ENCODE results near the gene ARID1A.
"Not testable (repeated sequence)": the region's sequence is repeated elsewhere in the genome, so short reads cannot be mapped to it uniquely, and the experiment has no call there.

The ARID1A gene

DNA sequence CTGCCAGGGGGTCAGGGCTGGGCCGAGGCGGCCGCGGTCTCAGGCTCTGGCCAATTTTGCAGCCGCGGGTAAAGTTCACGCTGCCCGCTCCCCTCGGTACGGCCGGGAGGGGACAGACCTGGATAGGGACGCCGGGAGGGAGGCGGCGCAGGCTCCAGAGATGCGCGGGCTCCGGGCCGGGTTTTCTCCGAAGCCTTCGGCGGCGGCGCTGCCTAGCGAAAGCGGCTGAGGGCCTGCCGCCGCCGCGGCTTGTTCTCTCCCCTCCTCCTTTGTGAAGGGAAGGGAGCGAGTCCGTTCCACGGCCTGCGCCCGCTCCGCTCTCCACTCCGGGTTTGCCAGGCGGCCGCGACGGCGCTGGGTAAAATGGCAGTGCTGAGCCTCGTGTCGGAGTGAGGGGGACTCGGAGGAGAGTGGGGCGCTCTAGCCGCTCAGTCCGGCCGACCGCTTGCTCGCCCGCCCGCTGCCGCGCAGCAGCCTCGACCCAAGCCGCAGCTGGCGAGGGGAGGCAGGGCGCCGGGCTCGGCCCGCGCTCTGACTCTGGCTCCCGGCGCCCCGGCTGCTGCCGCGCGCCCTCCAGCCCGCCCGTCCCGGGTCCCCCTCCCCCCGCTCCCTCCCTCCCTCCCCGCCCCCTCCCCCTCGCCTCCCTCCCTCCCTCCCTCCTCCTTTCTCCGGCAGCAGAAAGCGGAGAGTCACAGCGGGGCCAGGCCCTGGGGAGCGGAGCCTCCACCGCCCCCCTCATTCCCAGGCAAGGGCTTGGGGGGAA lies at the start of gene ARID1A:
ARID1A (plus strand) TSS at position 660 of the 763 bp plus-strand sequence. CDS start 389 bp downstream, outside the sequence.
- peak; percentile 84 for DNase-seq (ENCODE audit: low spot score)

DNA sequence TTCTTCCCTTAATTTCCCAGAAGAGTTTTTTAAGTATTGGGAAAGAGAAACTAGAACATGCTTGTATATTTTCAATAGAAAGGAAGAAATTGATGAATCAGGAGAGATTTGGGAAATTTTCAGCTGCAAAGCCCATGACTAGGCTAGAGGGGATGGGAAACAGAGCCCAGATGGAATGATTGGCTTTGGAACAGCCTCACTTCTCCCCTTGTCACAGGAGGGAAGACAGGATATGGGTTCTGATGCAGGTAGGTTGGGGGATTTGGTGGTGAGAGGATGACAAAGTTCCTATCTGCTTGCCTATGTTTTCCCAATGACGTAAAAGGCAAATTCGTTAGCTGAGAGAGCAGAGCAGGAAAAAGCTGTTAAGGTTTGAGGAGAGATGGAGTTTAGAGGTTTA lies 31.0 kb upstream of the ARID1A start:
- DNase-seq (ENCODE audit: low spot score) = no peak

- no peak for DNase-seq (ENCODE audit: low spot score)
These were observed 29.0 kb upstream of the ARID1A start for GRCh38 chr1:26666855-26667254.

- DNase-seq (ENCODE audit: low spot score) = not testable (repeated sequence)
These were observed 27.6 kb upstream of the ARID1A start for GRCh38 chr1:26668106-26668786.

GRCh38 chr1:26677306-26678115 lies 18.3 kb upstream of the ARID1A start:
- peak; percentile 38 for DNase-seq (ENCODE audit: low spot score)

DNA sequence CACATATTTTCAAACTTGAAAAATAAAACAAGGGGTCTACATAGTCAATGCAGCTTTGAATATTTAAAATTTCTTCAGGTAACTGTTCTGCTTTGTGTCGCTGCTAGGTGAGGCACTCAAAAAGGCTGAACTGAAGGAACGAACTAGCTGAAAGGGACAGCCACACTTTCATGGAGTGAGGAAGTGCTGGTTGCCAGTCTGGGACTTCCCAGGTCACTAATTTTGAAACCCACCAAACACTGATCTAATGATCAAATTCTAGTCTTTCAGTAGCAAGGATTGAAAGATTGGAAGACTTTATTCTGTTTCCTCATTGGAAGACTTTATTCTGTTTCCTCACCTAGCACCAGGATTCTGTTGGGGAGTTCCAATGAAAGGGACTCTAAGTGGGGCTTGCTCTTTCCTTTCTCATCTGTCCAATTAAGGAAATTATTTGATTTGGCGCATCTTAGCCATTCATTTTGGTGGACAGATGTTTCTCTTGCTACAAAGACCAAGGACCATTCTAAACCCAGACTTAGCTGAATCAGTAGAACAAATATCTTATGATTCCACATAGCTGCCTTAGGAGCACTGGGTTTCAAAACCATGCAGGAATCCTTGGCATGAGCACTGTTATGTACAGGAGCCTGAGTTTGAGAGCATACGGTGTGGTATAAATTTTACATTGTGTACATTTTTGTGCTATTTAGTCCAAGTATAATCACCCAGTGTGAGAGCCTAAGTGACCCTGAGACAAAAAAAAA lies 10.9 kb upstream of the ARID1A start:
- DNase-seq (ENCODE audit: low spot score) = no peak

GRCh38 chr1:26686795-26687194 lies 9.0 kb upstream of the ARID1A start:
- DNase-seq (ENCODE audit: low spot score) = no peak

- no peak for DNase-seq (ENCODE audit: low spot score)
These were observed 6.3 kb upstream of the ARID1A start for GRCh38 chr1:26689504-26689903.

- DNase-seq (ENCODE audit: low spot score) = no peak
These were observed 5.7 kb upstream of the ARID1A start for GRCh38 chr1:26690157-26690556.

- no peak for DNase-seq (ENCODE audit: low spot score)
These were observed 5.2 kb upstream of the ARID1A start for GRCh38 chr1:26690576-26691031.

GRCh38 chr1:26692211-26692792 lies 3.5 kb upstream of the ARID1A start:
- peak; percentile 61 for DNase-seq (ENCODE audit: low spot score)

- DNase-seq (ENCODE audit: low spot score) = peak; percentile 84
These were observed 2.9 kb upstream of the ARID1A start for GRCh38 chr1:26692793-26693490.

- DNase-seq (ENCODE audit: low spot score) = no peak
These were observed 1.9 kb upstream of the ARID1A start for GRCh38 chr1:26693599-26694572.

DNA sequence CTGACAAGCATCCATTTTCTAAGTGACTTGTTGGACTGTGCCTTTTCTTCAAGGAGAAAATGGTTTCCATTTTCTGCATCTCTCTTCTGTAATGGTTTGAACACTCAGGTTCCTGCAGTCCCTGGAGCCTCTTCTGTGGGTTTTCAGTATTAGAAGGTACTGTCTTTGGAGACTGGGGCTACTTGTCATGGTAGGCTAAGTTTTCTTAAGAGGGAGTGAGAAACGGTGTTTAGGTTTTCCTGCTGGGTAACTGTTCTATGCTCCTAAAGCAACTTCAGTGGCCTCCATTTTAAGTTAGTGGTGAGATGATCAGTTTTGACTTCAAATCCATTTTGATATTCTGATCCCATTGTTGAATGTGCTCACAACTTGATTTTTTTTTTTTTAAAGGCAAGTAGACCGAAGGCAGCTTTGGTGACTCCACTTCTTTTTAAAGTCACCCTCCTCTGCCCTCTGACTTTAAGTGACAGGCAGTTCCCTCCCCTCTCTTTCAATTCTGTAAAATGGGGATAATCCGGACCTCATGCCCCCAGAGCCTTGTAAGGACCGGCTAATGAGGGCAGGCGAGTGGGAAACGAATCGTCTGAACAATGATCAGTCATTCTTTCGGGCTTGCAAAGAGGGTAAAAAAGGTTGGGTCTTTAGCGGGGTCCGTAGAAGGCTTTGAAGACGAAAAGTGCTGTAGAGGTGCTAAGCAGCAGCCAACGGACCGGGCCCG lies 1.0 kb upstream of the ARID1A start:
- no peak for DNase-seq (ENCODE audit: low spot score)

DNA sequence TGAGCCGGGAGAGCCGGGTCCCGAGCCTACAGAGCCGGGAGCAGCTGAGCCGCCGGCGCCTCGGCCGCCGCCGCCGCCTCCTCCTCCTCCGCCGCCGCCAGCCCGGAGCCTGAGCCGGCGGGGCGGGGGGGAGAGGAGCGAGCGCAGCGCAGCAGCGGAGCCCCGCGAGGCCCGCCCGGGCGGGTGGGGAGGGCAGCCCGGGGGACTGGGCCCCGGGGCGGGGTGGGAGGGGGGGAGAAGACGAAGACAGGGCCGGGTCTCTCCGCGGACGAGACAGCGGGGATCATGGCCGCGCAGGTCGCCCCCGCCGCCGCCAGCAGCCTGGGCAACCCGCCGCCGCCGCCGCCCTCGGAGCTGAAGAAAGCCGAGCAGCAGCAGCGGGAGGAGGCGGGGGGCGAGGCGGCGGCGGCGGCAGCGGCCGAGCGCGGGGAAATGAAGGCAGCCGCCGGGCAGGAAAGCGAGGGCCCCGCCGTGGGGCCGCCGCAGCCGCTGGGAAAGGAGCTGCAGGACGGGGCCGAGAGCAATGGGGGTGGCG lies 371 bp downstream of the ARID1A start:
- DNase-seq (ENCODE audit: low spot score) = no peak

GRCh38 chr1:26696654-26697430 lies 1.0 kb downstream of the ARID1A start:
- no peak for DNase-seq (ENCODE audit: low spot score)

DNA sequence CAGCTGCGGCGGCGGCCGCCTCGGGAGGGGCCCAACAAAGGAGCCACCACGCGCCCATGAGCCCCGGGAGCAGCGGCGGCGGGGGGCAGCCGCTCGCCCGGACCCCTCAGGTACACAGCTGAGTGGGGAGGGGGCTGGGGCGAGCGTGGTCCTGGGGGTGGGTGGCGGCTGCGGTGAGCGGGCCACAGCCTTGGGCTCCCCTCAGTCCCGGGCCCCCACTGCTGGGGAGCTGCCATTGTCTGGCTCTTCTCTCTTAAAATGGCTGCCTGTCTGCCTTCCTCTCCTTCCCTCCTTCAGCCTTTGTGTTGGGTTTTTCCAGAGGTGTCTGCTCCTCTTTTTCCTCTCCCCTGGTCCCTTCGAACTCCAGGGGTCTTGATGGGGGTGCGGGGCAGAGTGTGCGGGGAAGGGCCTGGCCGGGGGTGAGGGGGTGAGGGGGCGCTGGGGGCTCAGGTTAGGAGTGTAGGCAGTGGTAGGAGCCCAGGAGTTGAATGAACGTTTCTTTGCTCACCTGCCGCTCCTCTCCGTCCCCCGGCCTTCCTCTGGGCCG lies 1.7 kb downstream of the ARID1A start:
- no peak for DNase-seq (ENCODE audit: low spot score)
